Thoracic aorta (tissue), 2 donors: ENCODE measurements around the gene RASD1. TPM values are rescaled to one million over a fixed set of nuclear protein-coding genes. Genes with fewer than 3 reads are reported as not detected.

Experiments
- ATAC-seq: fragments of 150-250 bp; one replicate; pipeline ENCODE4 v1.8.0; 2017; ENCODE audit warnings: low read depth; ENCODE audit not compliant: insufficient number of reproducible peaks, low FRiP score
- DNase-seq: peaks from one replicate; pipeline ENCODE4 v3.0.0-alpha.2; 2020; ENCODE audit warnings: low spot score
- H3K27ac ChIP-seq, 2 donors: fragments of 200-600 bp; sonication (generic); 1 replicate in 1 of 2; 2 replicates in 1 of 2; pipeline ENCODE4 v1.5.1; 2016; ENCODE audit warnings: mild to moderate bottlenecking in 2 of 2, moderate library complexity in 2 of 2
- H3K27me3 ChIP-seq: fragments of 200-600 bp; sonication (generic); replicated peaks from 2 replicates; pipeline ENCODE4 v1.6.0; 2016; ENCODE audit warnings: mild to moderate bottlenecking; ENCODE audit not compliant: insufficient read depth
- H3K36me3 ChIP-seq: fragments of 200-600 bp; sonication (generic); one replicate; pipeline ENCODE4 v1.5.1; 2016
- H3K4me1 ChIP-seq, 2 donors: fragments of 200-600 bp; sonication (generic); 1 replicate in 1 of 2; 2 replicates in 1 of 2; pipeline versions ENCODE4 v1.5.1 to v1.6.0; 2016; ENCODE audit warnings: low read depth in 2 of 2, mild to moderate bottlenecking in 1 of 2; ENCODE audit not compliant: control insufficient read depth in 1 of 2
- H3K4me3 ChIP-seq: fragments of 200-600 bp; sonication (generic); 2 replicates; pipeline ENCODE4 v1.5.1; 2016; ENCODE audit warnings: mild to moderate bottlenecking
- H3K9me3 ChIP-seq: fragments of 200-600 bp; sonication (generic); 2 replicates; pipeline ENCODE4 v1.5.1; 2016
- total RNA-seq, 2 donors: library from RNA; depleted of rRNA; stranded (reverse); fragments of >200 nt; gene quantifications; one replicate each; pipeline versions ENCODE4 v1.1.0 to v1.2.3, GENCODE V29; 2016
- TF ChIP-seq, protein P1 (sequence below): fragments of 200-600 bp; sonication (generic); IDR thresholded peaks from one replicate; pipeline ENCODE4 v1.5.1; 2019; ENCODE audit warnings: antibody characterized with exemption

Gene RASD1
- total RNA-seq, 2 donors from 2014 or later, result 23.0 to 28.9 TPM

DNA sequence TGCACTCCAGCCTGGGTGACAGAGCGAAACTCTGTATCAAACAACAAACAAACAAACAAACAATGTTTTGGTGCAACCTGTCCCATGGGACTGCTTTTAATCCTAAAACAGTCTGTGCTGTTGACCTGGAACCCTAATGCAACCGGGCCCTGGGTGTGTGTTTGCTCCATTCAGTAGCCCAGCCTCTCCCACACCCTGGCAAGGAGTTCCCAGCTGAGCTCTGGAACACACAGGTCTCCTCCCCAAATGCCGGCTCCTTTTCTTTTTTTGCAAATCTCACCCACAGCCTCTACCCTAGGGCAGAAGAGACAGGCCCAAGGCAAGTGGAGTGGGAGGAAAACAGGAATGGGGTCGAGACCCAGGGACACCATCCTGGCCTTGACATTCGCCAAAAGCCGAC is 29.8 kb upstream of the RASD1 start:
- H3K4me3 ChIP-seq, result no peak overlapping the region
- H3K9me3 ChIP-seq, result no peaks in the 10 kb centered on the region
- no peak overlapping the region for H3K27ac ChIP-seq
- H3K36me3 ChIP-seq, result no peaks in the 10 kb centered on the region
- DNase-seq (no peak), ATAC-seq (no peak)
- no peaks in the 10 kb centered on the region for H3K4me1 ChIP-seq
- no peaks in the 10 kb centered on the region for H3K27me3 ChIP-seq
- TF ChIP-seq, protein P1, sequence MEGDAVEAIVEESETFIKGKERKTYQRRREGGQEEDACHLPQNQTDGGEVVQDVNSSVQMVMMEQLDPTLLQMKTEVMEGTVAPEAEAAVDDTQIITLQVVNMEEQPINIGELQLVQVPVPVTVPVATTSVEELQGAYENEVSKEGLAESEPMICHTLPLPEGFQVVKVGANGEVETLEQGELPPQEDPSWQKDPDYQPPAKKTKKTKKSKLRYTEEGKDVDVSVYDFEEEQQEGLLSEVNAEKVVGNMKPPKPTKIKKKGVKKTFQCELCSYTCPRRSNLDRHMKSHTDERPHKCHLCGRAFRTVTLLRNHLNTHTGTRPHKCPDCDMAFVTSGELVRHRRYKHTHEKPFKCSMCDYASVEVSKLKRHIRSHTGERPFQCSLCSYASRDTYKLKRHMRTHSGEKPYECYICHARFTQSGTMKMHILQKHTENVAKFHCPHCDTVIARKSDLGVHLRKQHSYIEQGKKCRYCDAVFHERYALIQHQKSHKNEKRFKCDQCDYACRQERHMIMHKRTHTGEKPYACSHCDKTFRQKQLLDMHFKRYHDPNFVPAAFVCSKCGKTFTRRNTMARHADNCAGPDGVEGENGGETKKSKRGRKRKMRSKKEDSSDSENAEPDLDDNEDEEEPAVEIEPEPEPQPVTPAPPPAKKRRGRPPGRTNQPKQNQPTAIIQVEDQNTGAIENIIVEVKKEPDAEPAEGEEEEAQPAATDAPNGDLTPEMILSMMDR, result no peak

- Histone ChIP-seq H3K4me3 (no peak overlapping the region), H3K36me3 (no peaks in the 10 kb centered on the region), H3K4me1 (no peaks in the 10 kb centered on the region), H3K27me3 (no peaks in the 10 kb centered on the region), H3K9me3 (no peaks in the 10 kb centered on the region), H3K27ac (no peak overlapping the region)
- TF ChIP-seq, protein P1, result no peak
- DNase-seq (no peak), ATAC-seq (no peak)
Observed at GRCh38 chr17:17525311-17525710, 29.1 kb upstream of the RASD1 start.

- TF ChIP-seq, protein P1, result no peak
- DNase-seq, result no peak
- no peaks in the 10 kb centered on the region for H3K36me3 ChIP-seq
Observed at GRCh38 chr17:17523731-17524490, 27.7 kb upstream of the RASD1 start.

DNA sequence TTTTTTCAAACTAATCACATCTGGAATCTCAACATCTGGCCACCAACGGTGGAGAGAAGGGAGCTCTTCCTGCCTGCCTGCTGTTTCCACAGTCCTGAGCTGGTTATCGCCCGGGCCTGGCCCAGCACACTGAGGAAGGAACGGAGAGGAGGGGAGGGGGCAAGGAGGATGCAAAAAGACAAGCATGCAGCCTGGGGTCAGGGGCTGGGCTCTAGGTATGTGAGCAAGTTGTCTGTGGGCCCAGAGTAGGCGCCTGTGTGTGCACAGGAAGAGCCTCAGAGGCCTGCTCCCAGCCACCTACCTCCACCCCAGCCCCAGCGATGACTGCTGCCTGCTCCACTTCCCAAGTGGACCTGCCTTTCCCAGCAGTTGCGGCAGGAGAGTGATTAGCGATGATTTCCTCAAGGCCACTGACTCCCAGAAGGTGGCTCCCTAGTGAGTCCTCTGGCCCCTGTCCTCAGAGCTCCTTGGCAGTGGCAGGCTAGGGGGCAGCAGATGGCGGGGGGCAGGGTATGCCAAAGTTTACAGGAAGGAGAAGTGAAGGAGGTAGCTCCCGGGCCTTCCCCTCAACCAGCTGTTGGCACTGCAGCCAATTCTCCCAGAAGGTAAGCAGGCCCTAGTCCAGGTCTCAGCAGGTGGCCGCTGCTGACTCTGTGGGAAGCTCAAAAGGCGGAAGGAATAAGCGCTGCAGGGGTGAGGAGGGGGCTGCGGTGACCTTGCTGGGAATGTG is 27.0 kb upstream of the RASD1 start:
- ATAC-seq (no peak), DNase-seq (no peak)
- H3K36me3 ChIP-seq, result no peaks in the 10 kb centered on the region
- no peaks in the 10 kb centered on the region for H3K9me3 ChIP-seq
- TF ChIP-seq, protein P1, result no peak
- no peaks in the 10 kb centered on the region for H3K27me3 ChIP-seq
- no peak overlapping the region for H3K27ac ChIP-seq
- H3K4me1 ChIP-seq, result no peaks in the 10 kb centered on the region
- H3K4me3 ChIP-seq, result no peak overlapping the region

More at GRCh38 chr17:17523731-17524490, 27.7 kb upstream of the RASD1 start:
- ATAC-seq, result no peak
- Histone ChIP-seq H3K4me1 (no peaks in the 10 kb centered on the region), H3K9me3 (no peaks in the 10 kb centered on the region), H3K4me3 (no peak overlapping the region), H3K27me3 (no peaks in the 10 kb centered on the region), H3K27ac (no peak overlapping the region)

- H3K4me3 ChIP-seq, result no peak overlapping the region
- no peak overlapping the region for H3K27ac ChIP-seq
- H3K36me3 ChIP-seq, result no peaks in the 10 kb centered on the region
- no peak for ATAC-seq
- no peaks in the 10 kb centered on the region for H3K9me3 ChIP-seq
- no peaks in the 10 kb centered on the region for H3K4me1 ChIP-seq
- DNase-seq, result no peak
- TF ChIP-seq, protein P1, result no peak
- H3K27me3 ChIP-seq, result no peaks in the 10 kb centered on the region
Observed at GRCh38 chr17:17520599-17521232, 24.5 kb upstream of the RASD1 start.
